Pons (tissue), 1 donor: ENCODE measurements around the gene WDR86.

ENCODE experiments used
- DNase-seq: peaks from one replicate; pipeline ENCODE4 v3.0.0-alpha.2; 2016; ENCODE audit warnings: low spot score

The WDR86 gene

DNA sequence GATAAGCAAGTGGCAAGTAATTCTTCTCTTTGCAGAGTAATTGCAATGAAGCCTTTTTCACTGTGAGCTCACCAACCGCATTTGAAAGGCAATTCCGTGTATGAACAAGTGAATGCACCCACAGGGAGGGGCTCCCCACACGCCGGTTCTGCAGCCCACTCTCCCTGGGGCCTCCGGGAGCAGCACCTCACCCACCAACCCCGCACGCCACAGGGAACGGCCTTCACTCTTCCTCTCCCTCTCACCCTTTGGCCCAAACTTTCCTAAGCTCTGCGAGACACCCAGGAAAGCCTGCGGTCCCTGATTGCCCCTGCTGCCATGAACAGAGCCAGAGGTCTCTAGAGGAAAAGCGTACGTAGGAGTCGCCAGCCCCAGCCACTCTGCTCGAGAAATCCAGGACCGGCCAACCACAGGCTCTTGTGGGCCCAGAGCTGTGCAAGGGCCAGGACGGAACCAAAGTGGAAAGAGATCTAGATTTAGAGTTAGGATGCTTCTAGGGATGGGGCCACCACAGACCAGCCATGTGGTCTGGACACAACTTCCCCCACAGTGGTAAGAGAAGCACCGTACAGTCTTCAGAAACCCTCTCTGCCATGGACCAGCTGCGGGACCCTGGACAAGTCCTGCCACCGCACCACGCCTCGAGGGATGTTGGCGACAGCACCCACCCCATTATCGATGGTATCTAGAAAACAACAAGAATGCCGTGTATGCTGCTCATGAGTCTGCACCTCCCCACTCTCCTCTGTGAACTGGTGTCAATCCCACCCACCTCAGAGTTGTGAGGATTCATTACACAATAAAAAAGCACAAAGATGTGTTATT, 3.6 kb downstream of the WDR86 start:
- no peak for DNase-seq

DNA sequence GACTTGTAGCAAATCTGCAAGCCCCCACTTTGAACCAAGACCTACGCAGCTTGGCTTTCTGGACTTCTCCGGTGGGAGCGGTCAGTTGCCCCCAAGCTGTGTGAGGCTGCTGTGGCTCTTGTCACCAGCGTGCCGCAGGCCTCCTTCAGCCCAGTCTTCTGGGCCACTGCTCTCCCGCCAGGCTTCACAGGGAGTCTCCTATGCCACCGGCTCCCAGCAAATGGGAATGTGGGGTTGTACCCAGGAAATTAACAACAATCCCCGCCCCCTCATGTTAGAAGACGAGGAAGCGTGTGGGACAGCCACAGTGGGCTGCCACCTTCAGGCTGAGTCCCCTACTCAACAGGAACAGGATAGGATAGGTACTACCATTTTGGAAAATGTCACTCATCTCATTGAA, 4.2 kb downstream of the WDR86 start:
- no peak for DNase-seq

DNA sequence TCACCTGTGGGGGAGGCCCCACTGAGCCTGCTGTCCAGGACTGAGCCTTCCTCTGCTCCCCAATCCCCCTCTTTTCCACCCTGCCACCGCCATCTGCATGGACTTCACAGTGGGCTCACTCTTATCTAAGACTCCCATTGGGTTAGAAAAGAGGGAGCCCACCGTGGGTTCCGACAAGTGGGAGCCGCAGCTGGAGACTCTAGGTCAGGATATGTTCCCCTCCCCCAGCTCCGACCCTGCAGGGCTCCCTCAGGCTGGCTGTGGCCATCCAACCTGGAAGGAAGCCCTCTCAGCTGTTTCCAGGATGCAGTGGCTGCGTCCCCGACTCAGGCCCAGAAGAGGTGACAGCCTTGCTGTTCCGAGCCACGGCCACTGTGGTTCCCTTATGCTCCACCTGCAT, 4.8 kb downstream of the WDR86 start:
- DNase-seq: no peak

DNA sequence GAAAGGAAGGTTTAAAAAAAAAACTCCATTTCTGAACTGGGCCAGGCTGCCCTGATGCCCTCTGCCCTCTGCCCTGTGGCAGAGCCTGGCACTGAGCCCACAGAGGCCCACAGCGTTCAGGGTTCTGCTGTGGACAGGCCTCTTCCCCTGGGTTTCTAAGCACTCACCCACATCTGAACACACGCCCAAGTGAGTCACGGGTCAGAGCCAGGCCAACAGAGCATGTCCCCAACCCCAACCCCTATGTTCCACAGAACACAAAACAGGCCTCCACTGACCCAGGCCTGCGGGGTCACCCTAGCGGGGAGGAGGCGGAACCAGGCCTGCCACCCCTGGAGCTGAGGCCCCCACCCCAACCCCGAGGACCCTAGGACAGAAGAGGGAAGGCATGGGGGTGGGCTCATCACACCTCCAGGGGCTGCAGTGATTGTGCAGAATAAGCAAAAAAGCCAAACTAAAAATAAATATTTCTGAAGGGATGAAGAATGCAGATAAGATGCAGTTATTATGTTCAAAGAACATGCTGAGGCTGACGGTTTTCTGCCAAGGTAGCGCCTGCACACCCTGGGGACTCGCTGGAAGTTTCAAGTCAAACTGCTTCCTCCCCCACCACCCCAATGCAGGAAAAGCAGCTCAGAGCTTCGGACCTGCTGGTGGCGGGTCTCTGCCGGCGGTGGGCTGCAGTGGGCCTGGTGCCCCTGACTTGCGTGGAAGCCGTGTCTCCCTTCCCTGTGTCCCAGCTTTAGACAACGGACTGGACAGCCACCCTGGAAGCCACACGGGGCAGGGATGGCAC, 5.4 kb downstream of the WDR86 start:
- DNase-seq: no peak

DNA sequence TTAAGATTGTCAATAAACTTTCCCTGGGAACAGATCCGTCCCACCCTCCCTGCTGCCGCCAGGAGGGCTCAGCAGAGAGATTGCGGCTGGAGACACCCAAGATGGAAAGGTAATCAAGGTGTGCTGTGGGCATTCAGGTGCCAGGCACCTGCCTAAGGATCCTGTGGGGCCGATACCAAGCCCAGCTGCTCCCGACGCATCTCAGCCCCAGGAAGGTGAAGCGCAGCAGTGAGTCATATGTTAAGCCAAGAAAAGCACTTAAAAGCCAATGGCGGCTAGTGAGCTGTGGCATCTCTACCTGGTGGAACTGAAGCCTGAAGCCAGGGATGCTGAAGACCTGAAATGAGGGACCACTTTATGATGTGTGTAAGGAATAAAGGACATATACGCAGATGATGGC, 6.1 kb downstream of the WDR86 start:
- DNase-seq: no peak

DNA sequence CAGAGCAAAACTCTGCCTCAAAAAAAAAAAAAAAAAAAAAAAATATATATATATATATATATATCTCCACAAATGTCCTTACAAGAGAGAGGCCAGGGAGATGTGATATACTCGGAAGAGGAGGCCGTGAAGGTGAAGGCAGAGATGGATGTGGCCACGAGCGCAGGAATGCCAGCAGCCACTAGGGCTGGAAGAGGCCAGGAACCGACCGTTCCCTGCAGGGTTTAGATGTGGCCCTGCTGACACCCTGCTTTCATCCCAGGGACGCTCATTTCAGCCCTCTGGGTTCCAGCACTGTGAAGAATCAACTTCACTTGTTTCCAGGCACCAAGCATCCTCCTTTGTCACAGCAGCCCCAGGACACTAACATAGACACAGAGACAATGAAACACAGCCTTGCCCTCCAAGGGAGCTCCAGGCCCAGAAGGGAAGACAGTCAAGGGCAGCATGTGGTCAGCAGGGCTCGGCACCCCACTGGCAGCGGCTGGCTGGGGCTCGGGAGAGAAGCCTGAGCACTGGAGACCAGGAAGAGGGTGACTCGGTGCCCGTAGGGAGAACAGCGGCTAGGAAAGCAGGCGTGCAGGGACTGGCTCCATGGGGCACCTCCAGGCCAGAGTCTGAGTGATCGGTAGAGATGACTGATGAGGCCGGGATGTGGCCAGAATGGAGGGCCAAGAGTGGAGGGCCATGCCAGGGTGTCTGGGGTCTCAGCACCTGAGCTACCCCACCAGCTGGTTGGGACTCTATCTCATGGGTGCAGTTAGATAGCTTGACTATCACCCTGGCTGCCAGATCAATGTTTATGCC, 7.6 kb downstream of the WDR86 start:
- no peak for DNase-seq

DNA sequence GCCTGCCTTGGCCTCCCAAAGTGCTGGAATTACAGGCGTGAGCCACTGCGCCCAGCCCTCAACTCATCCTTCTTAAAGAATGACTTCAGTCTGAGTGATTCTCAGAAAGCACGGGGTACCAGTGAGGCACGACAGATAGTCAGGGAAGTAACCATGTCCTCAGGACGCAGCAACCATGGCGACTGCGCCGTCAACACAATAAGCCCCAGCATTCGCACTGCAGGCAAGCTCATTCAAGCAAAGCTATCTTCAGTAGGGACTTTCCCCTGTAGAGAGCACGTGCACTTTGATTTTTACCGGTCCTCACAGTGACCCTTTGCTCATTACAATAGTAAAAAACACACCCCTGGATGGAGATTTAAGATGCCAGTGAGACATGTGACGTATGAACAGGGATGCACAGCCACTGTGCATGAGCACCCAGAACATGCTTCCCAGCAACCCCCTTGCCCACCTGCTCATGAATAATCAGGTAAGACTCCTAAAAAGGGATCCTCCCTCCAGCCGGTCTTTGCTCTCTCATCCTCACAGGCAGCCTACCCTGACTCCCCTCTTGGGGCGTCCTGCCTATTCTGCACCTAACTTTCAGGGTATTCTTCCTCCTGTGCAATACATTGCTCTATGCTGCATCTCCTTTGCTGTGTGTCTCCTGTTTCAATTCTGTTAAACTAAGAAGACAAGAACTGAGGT, 9.1 kb downstream of the WDR86 start:
- DNase-seq: no peak

DNA sequence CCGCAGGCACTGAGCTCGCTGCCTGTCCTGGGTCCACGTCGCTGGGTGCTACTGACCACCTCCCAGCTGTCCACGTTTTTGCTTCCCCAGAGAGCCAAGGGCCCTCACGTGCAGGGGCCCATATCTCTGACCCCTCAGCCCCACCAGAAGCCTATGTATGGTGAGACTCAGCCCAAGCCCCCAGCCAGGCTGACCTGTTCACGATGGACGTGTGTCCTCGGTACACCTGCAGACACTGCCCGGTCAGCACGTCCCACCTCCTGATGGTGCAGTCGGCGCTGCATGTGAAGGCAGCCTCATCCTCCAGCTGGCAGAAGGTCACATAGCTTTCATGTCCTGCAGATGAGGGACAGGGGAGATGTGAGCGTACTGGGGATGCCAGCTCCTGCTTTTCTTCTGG, 9.9 kb downstream of the WDR86 start:
- DNase-seq: no peak

DNA sequence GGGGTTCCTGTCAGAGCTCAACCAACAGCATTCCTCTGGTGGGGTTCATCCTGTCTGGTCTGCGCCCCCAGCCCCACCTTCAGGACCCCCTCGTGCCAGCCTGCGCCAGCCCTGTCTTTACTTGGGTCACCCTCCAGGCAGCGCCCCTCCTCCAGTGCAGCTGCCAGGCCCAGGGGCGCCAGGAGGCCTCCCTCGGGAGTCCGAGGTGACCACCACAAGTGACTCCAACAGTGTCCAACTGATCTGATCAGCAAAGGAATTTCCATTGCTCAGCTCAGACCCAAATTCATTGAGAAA, 10.6 kb downstream of the WDR86 start:
- DNase-seq: no peak

DNA sequence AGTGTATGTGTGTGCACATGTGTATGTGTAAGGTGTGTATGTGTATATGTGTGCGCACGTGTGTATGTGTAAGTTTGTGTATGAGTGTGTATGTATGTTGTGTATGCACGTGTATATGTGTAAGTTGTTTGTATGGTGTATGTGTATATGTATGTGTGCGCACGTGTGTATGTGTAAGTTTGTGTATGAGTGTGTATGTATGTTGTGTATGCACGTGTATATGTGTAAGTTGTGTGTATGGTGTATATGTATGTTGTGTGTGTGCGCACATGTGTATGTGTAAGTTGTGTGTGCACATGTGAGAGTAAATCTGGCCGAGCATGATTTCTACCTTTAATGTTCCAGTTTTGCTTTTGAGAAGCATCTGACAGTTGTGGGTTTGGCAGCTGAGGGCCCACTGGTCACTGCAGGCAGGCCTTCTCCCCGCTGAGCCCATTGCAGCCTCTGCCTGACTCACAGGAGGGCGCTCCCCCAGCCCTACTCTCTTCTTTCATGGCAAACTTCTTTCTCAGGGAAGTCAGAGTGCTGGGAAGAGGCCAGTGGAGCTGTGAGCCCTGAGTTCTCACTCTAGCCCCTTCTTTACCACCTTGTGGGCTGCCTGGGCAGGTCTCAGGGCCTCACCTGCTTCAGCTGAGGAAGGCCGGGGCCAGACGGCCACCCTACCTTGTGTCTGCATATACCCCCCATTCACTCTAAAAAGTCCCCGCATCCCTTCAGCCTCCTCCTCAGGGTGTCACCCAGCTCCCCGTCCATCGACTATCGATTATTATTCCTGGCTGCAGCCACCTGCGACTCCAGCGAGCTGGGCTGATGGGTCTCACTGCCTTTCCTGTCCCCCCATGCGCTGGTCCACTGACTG, 11.2 kb downstream of the WDR86 start:
- no peak for DNase-seq

DNA sequence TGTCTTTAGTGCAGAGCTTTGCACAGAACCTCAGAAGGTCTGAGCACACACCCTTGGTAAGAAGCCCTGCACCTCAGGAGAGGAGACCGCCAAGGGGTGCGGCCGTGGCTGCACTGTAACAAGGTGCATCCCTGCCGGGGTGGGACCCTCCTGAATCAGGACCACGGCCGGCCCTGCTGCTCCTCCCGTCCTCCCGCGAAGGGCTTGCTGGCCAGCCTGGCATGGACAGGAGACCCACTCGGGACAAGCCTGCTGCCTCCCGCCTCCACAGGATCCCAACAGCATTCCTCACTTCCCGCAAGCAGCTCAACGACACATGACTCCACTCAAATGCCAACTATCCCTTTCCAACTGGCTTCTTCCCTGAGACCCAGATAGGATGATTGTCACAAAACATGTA, 12.8 kb downstream of the WDR86 start:
- no peak for DNase-seq

DNA sequence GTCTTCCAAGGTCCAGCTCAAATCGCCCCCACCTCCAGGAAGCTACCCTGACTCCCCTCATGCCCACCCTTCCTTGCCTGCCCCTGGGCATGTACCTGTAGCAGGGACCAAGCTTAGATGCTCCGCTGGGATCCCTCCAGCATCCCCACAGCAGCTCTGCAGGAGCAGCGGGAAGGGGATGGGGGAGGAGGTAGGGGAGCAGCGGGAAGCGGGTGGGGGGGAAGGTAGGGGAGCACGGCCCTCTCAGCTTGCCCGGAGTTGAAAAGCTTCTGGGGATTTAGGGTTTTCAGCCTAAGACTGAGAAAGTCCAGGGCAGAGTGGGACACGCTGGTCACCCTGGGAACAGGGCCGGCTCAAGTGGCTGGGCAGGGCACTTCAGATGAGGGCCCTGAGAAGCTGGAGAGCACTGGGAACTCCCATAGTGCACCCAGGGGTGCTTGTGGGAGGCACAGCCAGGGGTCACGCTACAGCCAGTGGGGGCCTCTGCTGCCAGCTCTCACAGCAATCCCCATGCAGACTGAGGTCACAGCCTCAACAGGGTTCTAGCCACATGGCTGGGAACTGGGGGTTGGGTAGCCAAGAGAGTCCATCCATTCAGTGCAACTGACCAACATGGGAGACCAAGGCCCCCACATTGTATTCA, 13.4 kb downstream of the WDR86 start:
- DNase-seq: no peak

DNA sequence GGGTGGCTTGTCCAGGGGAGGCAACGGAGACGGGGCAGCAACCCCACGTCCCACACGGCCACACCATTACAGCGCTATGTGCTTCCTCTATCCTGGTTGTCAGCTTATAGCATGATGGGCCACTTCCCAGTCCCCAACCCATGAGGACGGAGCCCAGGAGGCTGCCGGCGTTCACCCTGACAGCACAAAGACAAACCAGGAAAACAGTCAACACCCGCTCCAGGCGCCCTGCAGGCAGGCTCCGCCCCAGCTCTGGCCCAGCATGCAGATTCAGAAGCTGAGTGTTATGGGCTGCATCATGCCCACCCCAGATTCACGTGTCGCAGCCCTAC, 14.8 kb downstream of the WDR86 start:
- no peak for DNase-seq

DNA sequence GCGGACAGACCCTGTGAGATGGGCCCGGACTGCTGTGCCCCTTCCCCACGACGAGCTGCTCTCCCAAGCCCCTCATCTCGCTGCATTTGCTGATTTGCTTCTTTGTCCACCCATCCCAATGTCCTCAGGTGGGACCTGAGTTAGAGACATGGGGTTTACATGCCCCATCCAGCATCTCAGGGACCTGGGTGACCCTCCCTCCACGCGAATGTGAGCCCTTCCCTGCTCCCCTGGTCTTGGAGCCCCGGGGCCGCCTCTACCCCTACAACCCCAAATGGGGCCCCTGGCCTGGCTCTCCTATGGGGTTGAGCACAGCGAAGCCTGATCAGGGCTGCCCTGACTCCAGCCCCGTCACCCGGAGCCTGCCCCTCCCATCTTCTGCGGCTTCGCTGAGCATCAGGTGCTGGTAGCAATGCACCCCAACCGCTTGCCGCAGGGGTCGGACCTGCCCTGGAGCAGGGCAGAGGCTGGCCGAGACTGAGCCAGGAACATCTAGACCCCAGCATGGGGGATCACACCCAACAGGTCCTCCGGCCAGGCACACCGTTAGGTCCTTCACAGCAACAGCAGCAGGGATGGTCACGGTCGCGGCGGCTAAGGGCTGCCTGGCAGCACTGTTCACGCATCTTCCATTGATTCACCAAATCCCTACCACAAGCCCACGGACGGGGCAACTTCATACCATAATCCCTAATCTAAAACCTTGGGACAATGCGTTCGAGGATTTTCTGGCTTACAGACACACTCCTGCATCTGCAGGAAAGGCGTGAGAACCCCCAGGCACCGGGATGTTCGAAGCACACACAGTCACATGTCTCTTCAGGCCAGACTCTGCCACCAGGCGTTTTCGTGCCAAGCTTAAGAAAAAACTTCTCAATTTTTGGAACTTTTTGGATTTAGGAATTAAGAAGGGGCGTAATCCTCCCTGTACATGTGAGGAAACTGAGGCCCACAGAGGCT, 15.5 kb downstream of the WDR86 start:
- DNase-seq: no peak

DNA sequence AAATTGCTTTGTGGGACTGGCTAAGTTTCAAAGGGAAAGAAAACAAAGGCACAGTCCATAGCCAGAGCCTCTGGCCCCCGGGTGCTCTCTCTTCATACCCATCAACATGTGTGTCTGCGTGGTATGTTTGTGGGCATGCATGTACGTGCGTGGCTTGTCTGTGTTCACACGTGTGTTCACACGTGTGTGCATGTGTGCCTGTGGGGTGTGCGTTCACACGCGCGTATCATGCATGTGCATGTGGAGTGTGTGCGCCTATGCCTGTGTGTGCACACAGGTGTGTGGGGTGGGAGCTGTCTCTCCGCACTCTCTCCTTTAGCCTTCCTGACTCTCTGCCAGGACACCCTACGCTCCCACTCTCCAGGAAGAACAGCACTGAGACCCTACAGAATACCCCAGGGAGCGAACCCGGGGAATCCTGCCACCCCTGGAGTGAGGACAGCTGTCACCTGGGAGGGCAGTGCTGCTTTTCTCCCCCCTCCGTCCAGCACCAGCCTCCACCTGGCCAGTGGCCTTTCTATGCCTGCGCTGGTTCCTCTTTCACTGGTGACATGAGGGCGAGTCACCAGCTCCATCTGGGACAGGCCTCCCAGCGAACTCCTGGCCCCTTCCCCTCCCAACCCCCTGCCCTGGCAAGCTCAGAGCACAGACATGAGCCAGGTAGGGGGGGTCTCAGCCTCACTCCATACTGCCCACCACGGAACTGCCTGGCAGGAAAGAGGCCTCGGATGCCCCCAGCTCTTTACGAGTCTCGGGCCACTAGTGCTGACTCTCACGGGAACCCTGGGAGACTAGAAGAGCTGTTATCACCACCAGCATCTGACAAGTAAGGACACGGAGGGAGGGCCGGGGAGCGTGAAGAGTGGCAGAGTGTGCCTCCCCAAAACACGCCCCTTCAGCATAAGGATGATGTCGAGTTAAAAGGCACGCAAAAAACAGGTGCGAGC, 16.5 kb downstream of the WDR86 start:
- DNase-seq: no peak

DNA sequence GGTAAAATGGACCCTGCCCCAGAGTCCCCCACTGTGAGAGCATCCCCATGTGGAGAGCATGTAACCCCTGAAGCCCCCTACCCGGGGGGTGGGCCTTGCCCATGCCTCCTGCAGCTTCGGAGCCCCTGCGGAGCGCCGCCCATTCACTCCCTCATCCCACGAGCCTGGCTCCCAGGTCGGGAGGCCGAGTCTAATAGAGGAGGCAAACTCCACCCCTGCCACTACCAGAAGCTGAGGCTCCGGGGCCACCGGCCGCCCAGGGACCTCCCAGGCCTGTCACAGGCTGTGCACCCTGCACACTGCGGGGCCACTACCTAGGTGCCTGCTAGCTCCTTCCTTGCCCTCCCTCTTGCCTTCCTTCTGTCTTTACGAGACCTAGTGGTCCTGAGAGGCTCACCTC, 17.4 kb downstream of the WDR86 start:
- no peak for DNase-seq

DNA sequence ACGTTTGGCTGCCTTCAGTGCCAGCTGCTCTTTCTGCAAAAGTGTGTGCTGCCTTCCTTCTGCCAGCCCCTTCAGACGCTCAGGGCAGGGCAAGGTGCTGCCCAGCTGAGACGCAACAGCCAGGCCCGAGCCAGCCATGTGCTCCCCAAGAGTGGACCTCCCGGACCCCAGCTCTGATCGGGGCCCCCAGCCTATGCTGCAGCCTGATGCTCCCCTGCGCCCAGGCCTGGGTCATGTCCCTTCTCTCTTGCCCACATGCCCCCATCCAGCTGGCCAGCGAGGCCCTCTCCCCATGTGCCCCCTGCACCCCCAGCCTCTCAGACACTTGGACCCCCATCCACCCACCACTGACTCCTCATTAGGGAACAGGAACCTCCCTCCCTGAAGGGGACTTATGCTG, 17.8 kb downstream of the WDR86 start:
- DNase-seq: no peak

DNA sequence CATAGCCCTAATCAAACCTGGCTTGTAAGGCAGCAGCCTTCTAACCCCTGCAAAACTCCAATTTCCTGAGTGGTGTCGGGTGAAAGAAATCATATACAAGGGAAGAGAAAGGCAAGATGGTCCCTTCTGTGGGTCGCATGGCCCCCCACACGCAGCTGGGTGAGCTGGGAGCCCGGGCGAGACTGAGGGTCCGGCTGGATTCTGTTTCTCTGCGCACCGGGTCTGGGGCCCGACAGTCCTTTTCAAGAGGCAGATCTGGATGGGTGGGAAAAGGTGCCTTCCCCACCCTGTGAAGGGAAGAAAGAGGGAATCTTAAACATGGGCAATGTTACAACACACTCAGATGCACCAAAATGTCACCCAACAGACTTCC, 18.5 kb downstream of the WDR86 start:
- DNase-seq: no peak
